Measurements from ENCODE around the gene MXD4.
"Not testable (repeated sequence)": the region's sequence is repeated elsewhere in the genome, so short reads cannot be mapped to it uniquely, and the experiment has no call there.

Gene MXD4

DNA sequence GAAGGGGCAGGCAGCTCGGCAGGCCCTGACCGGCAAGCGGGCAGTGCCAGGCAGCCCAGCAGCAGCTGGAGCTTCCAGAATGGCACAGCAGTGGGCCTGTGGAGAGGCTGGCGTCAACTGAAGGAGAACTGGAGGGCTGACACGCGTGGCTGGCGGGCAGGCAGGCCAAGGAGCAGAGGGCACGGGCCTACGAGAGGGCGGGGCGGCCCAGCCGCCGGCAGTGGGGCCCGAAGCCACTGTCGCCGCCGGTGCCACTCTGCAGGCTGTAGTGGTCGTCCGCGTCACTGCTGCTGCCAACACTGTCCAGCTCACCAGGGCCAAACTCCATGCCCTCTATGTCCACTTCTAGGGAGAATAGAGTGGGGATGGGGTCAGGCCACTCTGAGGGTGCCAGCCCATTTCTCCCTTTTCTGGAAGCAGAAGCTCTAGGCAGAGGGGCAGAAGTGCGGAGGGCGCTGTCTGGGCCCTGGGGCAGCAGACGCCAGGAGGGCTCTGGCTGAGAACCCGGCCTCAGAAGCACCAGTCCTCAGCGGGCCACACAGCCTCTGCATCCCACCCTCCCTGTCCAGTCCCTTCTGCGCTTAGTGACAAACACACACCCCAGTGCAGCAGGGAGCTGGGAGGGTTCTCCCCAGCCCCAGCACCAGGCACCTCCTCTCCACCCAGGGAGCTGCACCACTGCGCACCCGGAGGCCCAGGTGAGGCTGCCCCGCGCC, 11.4 kb downstream of the MXD4 start:
- no peak for DNase-seq (ENCODE audit: low spot score)

DNA sequence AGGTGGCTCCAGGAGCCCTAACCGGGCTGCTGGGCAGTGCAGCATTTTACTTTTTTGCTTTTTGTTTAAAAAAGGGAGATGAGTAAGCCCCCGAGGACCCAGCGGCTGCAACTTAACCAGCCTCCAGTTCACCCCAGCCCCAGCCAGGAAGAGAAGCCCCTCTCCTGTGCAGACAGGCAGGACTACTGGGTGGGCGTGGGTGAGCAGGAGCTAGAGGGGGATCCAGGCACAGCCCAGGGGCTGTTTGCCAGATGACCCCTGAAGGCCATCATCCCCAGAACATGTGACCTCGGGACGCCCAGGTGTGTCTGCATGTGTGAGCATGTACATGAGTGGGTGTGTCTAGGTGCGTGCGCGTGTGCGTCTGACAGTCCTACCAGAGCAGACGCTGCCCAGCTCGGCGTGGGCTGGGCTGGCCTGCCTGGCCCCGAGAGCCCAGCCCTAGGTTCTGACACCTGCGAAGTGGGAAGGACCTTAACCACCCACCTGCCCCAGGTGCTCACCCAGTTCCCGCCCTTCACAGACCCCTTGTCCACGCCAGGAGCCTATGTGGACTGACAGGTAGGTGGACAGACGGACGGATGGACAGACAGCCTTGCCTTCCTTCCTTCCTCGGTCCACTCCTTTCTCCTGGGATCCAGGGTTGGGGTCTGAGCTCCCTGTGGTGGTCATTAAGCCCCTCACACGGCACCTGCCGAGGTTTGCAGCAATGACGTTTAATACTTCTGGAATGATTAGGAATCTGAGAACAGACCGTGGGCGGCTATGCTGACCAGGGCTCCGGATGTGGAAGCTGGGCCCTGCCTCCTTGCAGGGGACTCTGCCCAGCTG, 12.2 kb downstream of the MXD4 start:
- DNase-seq (ENCODE audit: low spot score) = no peak

- DNase-seq (ENCODE audit: low spot score) = no peak
Observed at GRCh38 chr4:2248821-2249261, 13.1 kb downstream of the MXD4 start.

DNA sequence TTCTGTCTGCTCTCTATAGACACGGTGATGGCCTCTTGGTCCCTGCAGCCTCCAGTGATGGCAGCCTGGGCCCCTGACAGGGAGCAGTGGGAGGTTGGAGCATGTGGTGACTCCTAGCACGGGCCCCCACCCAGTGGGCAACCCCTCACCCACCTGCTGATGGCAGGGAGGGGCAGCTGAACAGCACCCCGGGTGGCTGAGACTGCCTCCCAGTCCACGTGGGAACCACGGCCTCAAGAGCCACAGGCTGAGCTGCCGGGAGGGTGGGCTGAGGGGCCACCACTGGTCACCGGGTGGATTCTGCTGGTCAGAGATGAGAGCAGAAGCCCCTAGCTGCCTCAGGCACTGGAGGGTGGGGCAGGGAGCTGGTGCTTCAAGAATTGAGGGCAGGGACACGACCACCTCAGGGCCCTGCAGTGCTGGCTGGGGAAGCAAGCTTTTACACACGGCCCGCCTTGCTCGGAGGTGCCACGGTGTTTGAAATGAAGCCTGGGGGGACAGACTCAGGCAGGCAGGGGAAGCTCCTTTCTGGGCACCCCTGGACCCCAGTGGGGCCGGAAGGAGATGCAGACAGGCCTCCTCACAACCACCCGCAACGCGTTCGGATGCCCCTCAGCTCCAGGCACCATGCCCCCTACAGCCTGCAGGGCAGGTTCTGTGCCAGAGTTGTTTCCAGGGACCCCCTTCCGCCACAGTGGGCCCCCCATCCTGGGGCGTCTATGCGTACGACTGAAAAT, 13.7 kb downstream of the MXD4 start:
- DNase-seq (ENCODE audit: low spot score) = no peak

GRCh38 chr4:2247128-2248043, 14.5 kb downstream of the MXD4 start:
- no peak for DNase-seq (ENCODE audit: low spot score)

- no peak for DNase-seq (ENCODE audit: low spot score)
Observed at GRCh38 chr4:2246384-2247127, 15.4 kb downstream of the MXD4 start.

- DNase-seq (ENCODE audit: low spot score) = no peak
Observed at GRCh38 chr4:2245787-2246275, 16.1 kb downstream of the MXD4 start.

DNA sequence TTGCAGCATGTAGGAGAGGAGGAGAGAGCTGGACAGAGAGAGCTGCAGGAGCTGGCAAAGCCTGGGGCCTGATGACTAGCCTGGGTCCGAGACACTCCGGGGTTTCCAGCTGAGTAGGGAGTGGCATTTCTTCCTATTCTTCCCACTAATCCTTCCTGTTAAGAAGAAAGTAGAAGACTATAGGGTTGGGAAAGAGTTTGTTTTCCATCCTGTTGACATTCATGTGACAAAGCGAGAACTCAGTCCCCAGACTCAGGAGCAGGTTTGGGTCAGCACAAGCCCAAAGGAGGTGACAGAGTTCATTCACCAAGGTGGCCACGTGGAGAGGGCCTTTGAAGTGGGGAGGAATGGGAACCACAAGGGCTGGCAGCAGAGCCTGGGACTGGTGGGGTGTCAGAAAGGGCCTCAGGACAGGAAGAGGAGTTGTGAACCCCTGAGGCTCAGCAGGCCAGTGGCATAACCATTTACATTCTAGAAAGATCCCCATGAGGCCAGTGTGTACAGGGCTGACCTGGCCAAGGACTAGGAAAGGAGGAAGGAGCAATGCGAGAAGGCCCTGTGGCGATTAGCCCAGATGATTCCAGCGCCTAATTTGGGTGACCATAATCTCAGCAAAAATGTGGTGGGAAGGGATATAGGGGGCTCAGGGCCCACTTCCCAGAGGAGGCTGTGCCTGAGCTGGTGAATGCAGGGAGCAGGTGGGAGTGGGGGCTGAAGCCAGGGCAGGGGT, 16.7 kb downstream of the MXD4 start:
- DNase-seq (ENCODE audit: low spot score) = no peak

DNA sequence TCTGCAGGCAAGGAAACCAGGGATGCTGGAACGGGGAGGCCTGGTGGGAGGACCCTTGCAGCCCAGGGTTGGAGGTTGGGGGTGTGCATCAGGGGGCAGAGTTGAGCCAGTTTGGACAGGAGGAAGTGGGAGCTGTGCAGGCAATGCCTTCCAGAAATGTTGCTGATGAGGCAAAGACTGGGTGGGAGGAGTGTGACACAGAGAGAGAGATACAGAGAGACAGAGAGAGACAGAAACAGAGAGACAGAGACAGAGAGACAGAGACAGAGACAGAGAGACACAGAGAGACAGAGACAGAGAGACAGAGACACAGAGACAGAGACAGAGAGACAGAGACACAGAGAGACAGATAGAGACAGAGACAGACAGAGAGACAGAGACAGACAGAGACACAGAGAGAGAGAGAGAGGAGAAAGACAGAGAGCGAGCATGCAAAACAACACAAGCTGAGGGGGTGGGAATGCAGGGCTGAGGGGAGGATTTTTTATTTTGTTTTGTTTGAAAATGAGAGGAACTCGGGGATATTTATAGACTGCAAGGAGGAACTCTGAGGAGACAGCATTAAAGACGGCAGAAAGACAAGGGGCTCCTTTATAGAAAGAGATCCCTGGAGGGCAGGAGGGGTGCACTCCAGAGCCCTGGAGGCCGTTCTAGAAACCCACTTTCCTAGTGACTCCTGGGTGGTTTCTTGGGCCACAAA, 18.1 kb downstream of the MXD4 start:
- no peak for DNase-seq (ENCODE audit: low spot score)

DNA sequence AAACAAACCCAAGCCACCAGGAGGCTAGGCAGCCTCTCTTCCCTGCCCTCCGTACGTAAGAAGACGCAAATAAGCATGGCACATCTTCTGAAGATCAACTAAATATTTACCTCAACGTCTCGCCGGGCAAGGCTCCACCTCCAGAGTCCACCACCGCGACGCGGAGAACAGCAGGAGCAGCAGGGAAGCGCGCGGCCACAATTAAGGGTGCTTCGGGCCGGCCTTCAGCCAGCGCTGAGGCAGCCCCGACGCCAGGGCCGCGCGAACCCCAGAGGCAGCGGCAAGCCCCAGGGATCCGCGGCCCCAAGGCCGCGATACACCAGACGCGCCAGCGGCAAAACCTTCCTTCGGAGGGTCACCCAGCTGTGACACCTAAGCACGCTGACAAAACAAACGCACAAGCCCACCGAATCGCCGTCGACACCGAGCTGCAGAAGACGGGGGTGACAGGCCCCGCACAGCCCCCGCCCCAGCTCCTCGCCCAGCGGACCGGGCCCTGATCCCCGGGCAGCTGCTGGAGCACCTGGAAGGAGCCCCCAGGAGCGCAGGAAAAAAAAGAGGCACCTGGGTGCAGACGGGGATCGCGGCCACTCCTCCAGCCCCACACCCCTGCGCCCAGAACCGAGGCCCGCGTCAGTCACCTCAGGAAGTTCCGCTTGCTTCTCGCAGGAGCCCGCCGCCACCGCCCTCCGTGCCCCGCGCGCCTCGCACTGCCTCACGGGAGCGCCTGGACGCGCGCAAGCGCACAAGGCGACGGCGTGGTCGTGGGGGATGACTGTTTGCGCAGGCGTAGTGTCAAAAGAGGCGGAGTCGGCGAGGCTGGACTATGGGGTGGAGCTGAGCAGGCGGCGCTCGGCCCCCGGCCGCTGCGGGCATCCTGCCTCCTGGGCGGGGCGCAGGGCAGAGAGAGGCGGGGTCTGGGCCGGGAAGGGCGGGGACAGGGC, 20.2 kb downstream of the MXD4 start, which contains the start of the genes HAUS3 and POLN:
TSS of gene HAUS3 (minus strand) at position 712 of the 944 bp plus-strand sequence. CDS start 1,175 bp downstream, outside the sequence.
TSS of gene POLN (minus strand) at position 712 of the 944 bp plus-strand sequence. CDS start 12,890 bp downstream, outside the sequence.
- DNase-seq (ENCODE audit: low spot score) = peak; percentile 98

GRCh38 chr4:2241003-2241402, 20.9 kb downstream of the MXD4 start:
- no peak for DNase-seq (ENCODE audit: low spot score)

GRCh38 chr4:2236944-2237666, 24.8 kb downstream of the MXD4 start:
- no peak for DNase-seq (ENCODE audit: low spot score)

DNA sequence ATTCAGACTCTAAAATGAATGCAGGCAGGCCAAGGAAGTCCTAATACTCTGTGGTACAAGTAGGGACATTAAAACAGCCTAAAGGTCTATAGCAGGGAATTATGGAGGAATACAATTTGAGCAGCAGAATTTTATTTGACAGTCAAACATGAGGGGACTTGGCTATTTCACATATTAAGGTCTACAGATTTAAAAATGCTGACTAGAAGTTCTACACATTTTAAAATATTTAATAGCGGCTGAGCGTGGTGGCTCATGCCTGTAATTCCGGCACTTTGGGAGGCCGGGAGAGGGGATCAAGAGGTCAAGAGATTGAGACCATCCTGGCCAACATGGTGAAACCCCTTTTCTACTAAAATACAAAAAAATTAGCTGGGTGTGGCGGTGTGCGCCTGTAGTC, 30.8 kb downstream of the MXD4 start:
- DNase-seq (ENCODE audit: low spot score) = no peak

- DNase-seq (ENCODE audit: low spot score) = no peak
Observed at GRCh38 chr4:2226261-2226660, 35.6 kb downstream of the MXD4 start.

DNA sequence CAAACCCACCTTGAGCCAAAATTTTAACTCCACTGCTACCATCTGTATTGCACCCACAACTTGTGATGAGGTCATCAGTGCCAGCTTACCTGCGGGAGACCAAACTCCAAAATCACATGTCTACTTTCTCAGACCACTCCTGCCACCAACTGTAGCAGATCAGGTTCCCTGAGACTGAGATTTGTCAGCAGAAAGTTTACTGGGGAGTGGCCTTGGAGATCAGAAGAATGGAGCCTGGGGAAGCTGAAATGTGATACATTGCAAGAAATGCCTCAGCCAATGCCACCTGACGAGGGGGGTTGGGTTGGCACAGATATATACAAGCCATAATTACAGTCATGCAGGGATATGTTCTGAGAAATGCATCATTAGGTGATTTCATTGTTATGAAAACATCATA, 39.1 kb downstream of the MXD4 start:
- DNase-seq (ENCODE audit: low spot score) = no peak

- not testable (repeated sequence) for DNase-seq (ENCODE audit: low spot score)
Observed at GRCh38 chr4:2221378-2221777, 40.5 kb downstream of the MXD4 start.

DNA sequence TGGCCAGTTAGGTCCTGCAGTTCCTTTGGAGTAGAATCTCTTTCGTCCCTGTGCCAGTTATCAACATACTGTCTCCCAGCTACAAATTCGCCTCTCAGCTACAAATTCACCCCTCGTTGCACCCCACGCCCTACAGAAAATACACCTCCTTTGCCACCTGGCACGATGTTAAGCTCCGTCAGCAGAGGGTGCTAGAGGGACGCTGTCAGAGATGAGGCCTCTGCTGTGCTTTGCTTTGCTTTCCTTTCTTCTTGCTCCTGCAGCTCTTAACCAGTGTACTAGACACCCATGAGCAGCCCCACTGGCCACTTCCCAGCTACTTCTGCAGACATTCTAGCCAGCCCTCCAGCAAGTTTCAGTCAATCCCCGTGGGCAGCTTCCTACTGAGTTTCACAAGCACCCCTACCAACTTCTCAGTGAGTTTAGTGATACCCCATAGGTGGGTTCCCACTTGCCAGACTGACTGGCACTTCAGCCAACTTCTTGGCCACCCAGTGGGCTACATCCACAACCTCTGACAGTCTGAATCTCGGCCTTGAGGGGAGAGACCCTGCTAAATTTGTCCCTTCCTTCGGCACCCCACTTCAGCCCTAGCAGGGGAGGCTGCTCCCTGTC, 41.8 kb downstream of the MXD4 start:
- DNase-seq (ENCODE audit: low spot score) = peak; percentile 46

Measured in kidney capillary endothelial cell (primary cell).